ENCODE measurements around the gene FSTL4.

DNA sequence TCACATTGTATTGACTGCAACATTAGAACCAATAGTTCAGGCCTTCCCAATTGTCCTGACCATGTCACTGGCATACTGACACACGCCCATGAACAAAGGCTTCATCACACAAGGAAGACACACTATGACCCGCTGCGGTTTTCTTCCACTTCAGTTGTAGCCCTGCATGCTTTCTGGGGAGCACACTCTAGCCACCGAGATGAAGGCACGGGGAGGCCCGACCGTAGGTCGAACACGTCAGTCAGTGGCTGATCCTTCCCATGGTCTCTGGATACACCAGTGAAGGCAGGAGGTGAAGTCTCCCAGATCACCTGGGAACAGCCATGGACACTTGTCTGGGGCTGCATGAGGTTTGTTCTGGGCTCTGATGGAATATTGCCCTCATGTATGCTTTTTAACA lies 224.7 kb downstream of the FSTL4 start:
- TF ChIP-seq CTCF (IDR thresholded peaks at IDR 0.05 in 4 of 5, conservative IDR thresholded peaks at IDR 0.05 in 1 of 5) (no peak), POLR2A (IDR thresholded peaks at IDR 0.05) (no peak)

All from gastrocnemius medialis (tissue), 4 donors.